Measurements from ENCODE around the gene PXYLP1.

GRCh38 chr3:141307351-141308059 lies 75.9 kb downstream of the PXYLP1 start:
- TF ChIP-seq CTCF (IDR thresholded peaks at IDR 0.05): no peak
- TF ChIP-seq POLR2AphosphoS5 (IDR thresholded peaks at IDR 0.05): no peak

Data from prostate gland (tissue), 2 donors.